HEK293T (cell line): ENCODE results near the gene ANKRD33.

ENCODE experiments used
- BHLHE40 ChIP-seq: fragments of 450-650 bp; IDR thresholded peaks from 2 replicates; pipeline ENCODE4 v1.6.1; 2016; ENCODE audit warnings: mild to moderate bottlenecking, moderate library complexity, borderline replicate concordance
- FOXK2 ChIP-seq: fragments of 450-650 bp; IDR thresholded peaks from 2 replicates; pipeline ENCODE4 v1.6.1; 2016; ENCODE audit warnings: mild to moderate bottlenecking
- L3MBTL2 ChIP-seq: fragments of 450-650 bp; conservative IDR thresholded peaks from 2 replicates; pipeline ENCODE4 v1.6.1; 2016; ENCODE audit warnings: mild to moderate bottlenecking
- LEF1 ChIP-seq: fragments of 450-650 bp; IDR thresholded peaks from 2 replicates; pipeline ENCODE4 v1.6.1; 2017; ENCODE audit warnings: mild to moderate bottlenecking, borderline replicate concordance
- NFRKB ChIP-seq: fragments of 450-650 bp; IDR thresholded peaks from 2 replicates; pipeline ENCODE4 v1.6.1; 2016; ENCODE audit warnings: mild to moderate bottlenecking, moderate library complexity
- SP1 ChIP-seq: fragments of 450-650 bp; IDR thresholded peaks from 2 replicates; pipeline ENCODE4 v1.6.1; 2017
- TARDBP ChIP-seq: fragments of 450-650 bp; IDR thresholded peaks from 2 replicates; pipeline ENCODE4 v1.6.1; 2016

DNA sequence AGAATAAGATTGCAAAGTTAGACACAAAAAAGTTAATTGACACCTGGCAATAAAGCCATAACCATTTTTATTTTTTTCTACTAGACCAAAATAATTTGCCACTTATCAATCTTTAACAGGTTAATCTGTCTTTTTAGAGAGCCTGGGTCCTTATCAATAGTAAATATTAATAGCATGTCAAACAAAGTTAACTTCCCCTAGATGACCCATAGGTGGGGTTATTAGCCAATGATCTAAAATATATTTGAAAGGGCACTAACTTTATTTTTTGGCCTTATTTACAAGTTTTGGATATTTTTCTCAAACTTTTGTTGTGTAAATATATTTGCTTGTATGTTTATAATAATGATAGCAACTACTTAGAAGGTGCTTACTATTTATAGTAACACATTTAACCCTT lies 3.9 kb downstream of the ANKRD33 start:
- no peak for TF ChIP-seq L3MBTL2
- TF ChIP-seq FOXK2, result no peak
- TF ChIP-seq TARDBP, result no peak
- TF ChIP-seq NFRKB, result no peak
- no peak for TF ChIP-seq LEF1
- no peak for TF ChIP-seq SP1
- TF ChIP-seq BHLHE40, result no peak
